ENCODE measurements around the gene MRE11.

MRE11 gene

GRCh38 chr11:94519478-94520084, 25.9 kb upstream of the MRE11 start:
- TF ChIP-seq GATA2 (IDR thresholded peaks at IDR 0.05; ENCODE audit: low read depth, low read length) (no peak), GATA3 (IDR thresholded peaks at IDR 0.05; ENCODE audit: low read depth, low read length) (no peak)

GRCh38 chr11:94518300-94518699, 24.7 kb upstream of the MRE11 start:
- no peak for TF ChIP-seq GATA3 (IDR thresholded peaks at IDR 0.05; ENCODE audit: low read depth, low read length)
- no peak for TF ChIP-seq GATA2 (IDR thresholded peaks at IDR 0.05; ENCODE audit: low read depth, low read length)

- TF ChIP-seq GATA3 (IDR thresholded peaks at IDR 0.05; ENCODE audit: low read depth, low read length) (no peak), GATA2 (IDR thresholded peaks at IDR 0.05; ENCODE audit: low read depth, low read length) (no peak)
Observed at GRCh38 chr11:94516725-94517124, 23.1 kb upstream of the MRE11 start.

GRCh38 chr11:94515398-94515797, 21.8 kb upstream of the MRE11 start:
- TF ChIP-seq GATA2 (IDR thresholded peaks at IDR 0.05; ENCODE audit: low read depth, low read length) (no peak), GATA3 (IDR thresholded peaks at IDR 0.05; ENCODE audit: low read depth, low read length) (no peak)

GRCh38 chr11:94513091-94513490, 19.4 kb upstream of the MRE11 start:
- TF ChIP-seq GATA2 (IDR thresholded peaks at IDR 0.05; ENCODE audit: low read depth, low read length): no peak
- TF ChIP-seq GATA3 (IDR thresholded peaks at IDR 0.05; ENCODE audit: low read depth, low read length): no peak

GRCh38 chr11:94511932-94512781, 18.5 kb upstream of the MRE11 start, which contains the start of gene C11orf97:
Gene C11orf97 (plus strand): TSS chr11:94512461. CDS start chr11:94512529, 68 bp downstream.
- TF ChIP-seq GATA3 (IDR thresholded peaks at IDR 0.05; ENCODE audit: low read depth, low read length): no peak
- no peak for TF ChIP-seq GATA2 (IDR thresholded peaks at IDR 0.05; ENCODE audit: low read depth, low read length)

GRCh38 chr11:94507485-94507884, 13.8 kb upstream of the MRE11 start:
- no peak for TF ChIP-seq GATA2 (IDR thresholded peaks at IDR 0.05; ENCODE audit: low read depth, low read length)
- TF ChIP-seq GATA3 (IDR thresholded peaks at IDR 0.05; ENCODE audit: low read depth, low read length): no peak

GRCh38 chr11:94504689-94505293, 11.1 kb upstream of the MRE11 start:
- TF ChIP-seq GATA3 (IDR thresholded peaks at IDR 0.05; ENCODE audit: low read depth, low read length) (no peak), GATA2 (IDR thresholded peaks at IDR 0.05; ENCODE audit: low read depth, low read length) (no peak)

GRCh38 chr11:94501522-94501921, 7.9 kb upstream of the MRE11 start:
- TF ChIP-seq GATA2 (IDR thresholded peaks at IDR 0.05; ENCODE audit: low read depth, low read length) (no peak), GATA3 (IDR thresholded peaks at IDR 0.05; ENCODE audit: low read depth, low read length) (no peak)

GRCh38 chr11:94500181-94500580, 6.5 kb upstream of the MRE11 start:
- TF ChIP-seq GATA3 (IDR thresholded peaks at IDR 0.05; ENCODE audit: low read depth, low read length) (no peak), GATA2 (IDR thresholded peaks at IDR 0.05; ENCODE audit: low read depth, low read length) (no peak)

GRCh38 chr11:94494126-94494680, 559 bp upstream of the MRE11 start:
- no peak for TF ChIP-seq GATA3 (IDR thresholded peaks at IDR 0.05; ENCODE audit: low read depth, low read length)
- TF ChIP-seq GATA2 (IDR thresholded peaks at IDR 0.05; ENCODE audit: low read depth, low read length): no peak

- TF ChIP-seq GATA2 (IDR thresholded peaks at IDR 0.05; ENCODE audit: low read depth, low read length) (no peak), GATA3 (IDR thresholded peaks at IDR 0.05; ENCODE audit: low read depth, low read length) (no peak)
Observed at GRCh38 chr11:94486068-94486467, 7.6 kb downstream of the MRE11 start.

- TF ChIP-seq GATA2 (IDR thresholded peaks at IDR 0.05; ENCODE audit: low read depth, low read length): no peak
- no peak for TF ChIP-seq GATA3 (IDR thresholded peaks at IDR 0.05; ENCODE audit: low read depth, low read length)
Observed at GRCh38 chr11:94481342-94481741, 12.3 kb downstream of the MRE11 start.

- TF ChIP-seq GATA3 (IDR thresholded peaks at IDR 0.05; ENCODE audit: low read depth, low read length) (no peak), GATA2 (IDR thresholded peaks at IDR 0.05; ENCODE audit: low read depth, low read length) (no peak)
Observed at GRCh38 chr11:94477624-94478023, 16.0 kb downstream of the MRE11 start.

Data from SH-SY5Y (cell line).